NB4 (cell line): Measurements from ENCODE around the gene MRTFA.
"Not testable (repeated sequence)": the region's sequence is repeated elsewhere in the genome, so short reads cannot be mapped to it uniquely, and the experiment has no call there.

Source experiments
- MYC ChIP-seq: IDR thresholded peaks from 2 replicates; pipeline ENCODE4 v1.6.1; 2011; ENCODE audit warnings: low read depth, low read length
- TF ChIP-seq, protein P1 (sequence below): IDR thresholded peaks from one replicate; pipeline ENCODE4 v1.5.1; 2012; ENCODE audit warnings: low read depth, low read length

DNA sequence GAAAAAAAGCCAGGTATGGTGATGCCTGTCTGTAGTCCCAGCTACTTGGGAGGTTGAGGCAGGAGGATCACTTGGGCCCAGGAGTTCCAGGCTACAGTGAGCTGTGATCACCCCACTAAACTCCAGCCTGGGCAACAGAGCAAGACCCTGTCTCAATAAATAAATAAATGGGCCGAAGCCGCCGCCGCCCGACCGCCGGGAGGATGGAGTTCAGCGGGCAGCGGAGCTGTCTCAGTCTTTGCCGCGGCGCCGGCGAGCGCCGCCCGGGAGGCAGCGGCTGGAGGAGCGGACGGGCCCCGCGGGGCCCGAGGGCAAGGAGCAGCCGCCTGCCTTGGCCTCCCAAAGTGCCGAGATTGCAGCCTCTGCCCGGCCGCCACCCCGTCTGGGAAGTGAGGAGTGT lies 100.4 kb downstream of the MRTFA start:
- TF ChIP-seq, protein P1, sequence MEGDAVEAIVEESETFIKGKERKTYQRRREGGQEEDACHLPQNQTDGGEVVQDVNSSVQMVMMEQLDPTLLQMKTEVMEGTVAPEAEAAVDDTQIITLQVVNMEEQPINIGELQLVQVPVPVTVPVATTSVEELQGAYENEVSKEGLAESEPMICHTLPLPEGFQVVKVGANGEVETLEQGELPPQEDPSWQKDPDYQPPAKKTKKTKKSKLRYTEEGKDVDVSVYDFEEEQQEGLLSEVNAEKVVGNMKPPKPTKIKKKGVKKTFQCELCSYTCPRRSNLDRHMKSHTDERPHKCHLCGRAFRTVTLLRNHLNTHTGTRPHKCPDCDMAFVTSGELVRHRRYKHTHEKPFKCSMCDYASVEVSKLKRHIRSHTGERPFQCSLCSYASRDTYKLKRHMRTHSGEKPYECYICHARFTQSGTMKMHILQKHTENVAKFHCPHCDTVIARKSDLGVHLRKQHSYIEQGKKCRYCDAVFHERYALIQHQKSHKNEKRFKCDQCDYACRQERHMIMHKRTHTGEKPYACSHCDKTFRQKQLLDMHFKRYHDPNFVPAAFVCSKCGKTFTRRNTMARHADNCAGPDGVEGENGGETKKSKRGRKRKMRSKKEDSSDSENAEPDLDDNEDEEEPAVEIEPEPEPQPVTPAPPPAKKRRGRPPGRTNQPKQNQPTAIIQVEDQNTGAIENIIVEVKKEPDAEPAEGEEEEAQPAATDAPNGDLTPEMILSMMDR = not testable (repeated sequence)
- TF ChIP-seq MYC = not testable (repeated sequence)
